ENCODE measurements around the gene PI4KA. TPM values are rescaled to one million over a fixed set of nuclear protein-coding genes. Genes with fewer than 3 reads are reported as not detected.

The PI4KA gene
- total and polyA plus RNA-seq, 10 donors: 29.8 to 143 (median 108) TPM

DNA sequence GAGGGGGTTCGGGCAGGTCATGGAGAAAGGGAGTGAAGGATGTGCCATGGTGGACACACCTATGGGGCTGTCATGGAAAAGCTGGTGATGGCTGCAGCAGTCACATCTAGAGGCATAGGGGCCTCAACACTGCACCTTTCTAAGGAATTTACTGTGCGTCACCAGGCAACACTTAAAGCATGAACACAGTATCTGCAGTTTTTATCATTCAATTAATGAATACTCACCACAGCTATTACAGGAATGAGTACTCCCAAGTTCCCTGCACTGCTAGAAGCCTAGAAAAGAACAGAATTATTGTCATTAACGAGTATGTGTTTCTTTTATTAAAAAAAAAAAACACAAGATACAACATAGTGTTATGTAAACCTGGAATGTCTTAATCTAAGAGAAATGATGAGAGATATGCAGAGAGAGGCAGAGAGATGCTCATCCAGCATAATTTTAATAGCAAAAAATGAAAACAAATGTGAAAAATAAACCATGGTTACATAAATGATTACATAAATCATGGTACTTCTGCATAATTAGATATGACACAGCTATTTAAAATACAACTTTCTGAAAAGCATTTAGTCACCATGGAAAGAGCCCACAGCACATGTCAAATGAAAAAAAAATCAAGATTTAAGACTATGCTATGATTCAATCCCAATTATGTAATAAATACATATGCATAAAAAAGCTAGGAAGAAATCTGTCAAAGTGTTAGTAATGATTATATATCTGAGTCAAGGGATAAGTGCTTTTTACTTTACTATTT, 65.5 kb downstream of the PI4KA start:
- no peaks in the 10 kb centered on the region for H3K9me3 ChIP-seq
- H3K4me3 ChIP-seq: no peak overlapping the region
- no peaks in the 10 kb centered on the region for H3K27me3 ChIP-seq (replicated peaks in 1 of 7)
- TF ChIP-seq, protein P1, sequence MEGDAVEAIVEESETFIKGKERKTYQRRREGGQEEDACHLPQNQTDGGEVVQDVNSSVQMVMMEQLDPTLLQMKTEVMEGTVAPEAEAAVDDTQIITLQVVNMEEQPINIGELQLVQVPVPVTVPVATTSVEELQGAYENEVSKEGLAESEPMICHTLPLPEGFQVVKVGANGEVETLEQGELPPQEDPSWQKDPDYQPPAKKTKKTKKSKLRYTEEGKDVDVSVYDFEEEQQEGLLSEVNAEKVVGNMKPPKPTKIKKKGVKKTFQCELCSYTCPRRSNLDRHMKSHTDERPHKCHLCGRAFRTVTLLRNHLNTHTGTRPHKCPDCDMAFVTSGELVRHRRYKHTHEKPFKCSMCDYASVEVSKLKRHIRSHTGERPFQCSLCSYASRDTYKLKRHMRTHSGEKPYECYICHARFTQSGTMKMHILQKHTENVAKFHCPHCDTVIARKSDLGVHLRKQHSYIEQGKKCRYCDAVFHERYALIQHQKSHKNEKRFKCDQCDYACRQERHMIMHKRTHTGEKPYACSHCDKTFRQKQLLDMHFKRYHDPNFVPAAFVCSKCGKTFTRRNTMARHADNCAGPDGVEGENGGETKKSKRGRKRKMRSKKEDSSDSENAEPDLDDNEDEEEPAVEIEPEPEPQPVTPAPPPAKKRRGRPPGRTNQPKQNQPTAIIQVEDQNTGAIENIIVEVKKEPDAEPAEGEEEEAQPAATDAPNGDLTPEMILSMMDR (IDR thresholded peaks at IDR 0.05 in 8 of 11, conservative IDR thresholded peaks at IDR 0.05 in 3 of 11): no peak
- TF ChIP-seq POLR2A (IDR thresholded peaks at IDR 0.05) (no peak), POLR2AphosphoS5 (IDR thresholded peaks at IDR 0.05) (no peak)
- H3K36me3 ChIP-seq: peaks cover 0 to 99% (median 73%) of the 10 kb centered on the region in 6 donors
- intact Hi-C loops (cut with DNase I; ENCODE audit: low total_unique reads): no loop called here
- H3K27ac ChIP-seq: no peak overlapping the region
- 75 to 89% (median 85%) methylated on average over 3 of the region's 3 CpGs for WGBS, 5 donors
- H3K4me1 ChIP-seq: no peaks in the 10 kb centered on the region
- no peak for DNase-seq

DNA sequence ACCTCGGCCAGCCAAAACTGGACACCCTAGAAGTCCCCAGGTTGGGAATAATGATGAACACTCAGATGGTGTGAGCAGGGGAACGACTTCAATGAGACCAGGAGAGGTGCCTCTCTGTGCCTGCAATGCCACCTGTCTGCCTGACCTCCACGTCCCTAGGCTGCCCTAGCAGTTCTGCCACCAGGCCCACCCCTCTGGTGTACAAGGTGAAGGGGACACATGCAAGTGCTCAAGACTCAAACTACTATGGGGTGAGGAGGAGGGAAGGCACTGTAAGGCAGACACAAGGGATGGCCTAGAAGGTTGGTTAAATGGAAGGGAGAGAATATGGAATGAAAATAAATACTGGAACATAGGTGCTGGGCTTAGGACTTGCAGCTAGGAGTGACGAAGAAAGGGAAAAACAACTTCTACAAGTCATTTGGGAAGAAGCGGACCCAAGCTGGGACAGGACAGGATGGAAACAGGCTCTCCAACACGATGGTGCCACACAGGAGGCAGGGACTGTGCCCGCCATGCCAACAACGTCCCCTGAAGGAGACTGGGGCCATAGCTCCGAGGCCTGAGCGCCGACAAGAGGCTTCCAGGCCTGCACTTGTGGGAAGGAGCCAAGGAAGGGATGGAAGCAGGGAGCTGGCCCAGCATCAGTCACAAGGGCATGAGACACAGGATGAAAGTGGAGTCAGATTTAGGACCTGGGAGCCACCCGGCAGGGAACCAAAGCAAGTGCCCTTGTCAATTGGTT, 66.2 kb downstream of the PI4KA start:
- intact Hi-C loops (cut with DNase I; ENCODE audit: low total_unique reads): no loop called here

DNA sequence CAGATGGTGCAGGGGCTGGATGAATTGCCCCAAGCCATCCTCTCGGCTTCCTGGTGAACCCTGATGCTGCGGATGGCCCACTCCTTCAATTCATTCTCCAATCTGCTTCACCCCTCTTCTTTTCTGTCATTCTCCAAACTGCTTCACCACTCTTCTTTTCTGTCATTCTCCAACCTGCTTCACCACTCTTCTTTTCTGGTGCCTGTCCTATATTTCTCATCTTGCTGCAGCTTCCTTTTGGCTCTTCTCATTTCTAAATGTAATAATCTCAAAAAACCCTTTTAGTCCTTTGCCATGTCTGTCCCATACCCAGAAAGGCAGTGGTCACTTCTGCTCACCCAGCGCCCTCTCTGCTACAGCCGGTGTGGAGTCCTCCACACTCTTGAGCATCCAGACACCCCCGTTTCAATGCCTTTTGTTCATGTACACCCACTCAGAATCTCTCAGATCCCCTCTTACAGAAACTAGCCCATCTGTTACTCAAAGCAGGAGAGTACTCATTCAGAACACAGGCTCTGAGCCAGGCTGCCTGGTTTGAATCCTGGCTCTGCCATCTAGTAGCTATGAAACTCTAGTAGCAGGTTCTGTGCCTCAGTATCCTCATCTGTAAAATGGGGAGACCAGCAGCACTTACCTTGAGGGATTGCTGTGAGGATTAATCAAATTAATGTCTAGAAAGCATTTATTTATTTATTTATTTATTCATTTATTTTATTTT, 69.8 kb downstream of the PI4KA start:
- Histone ChIP-seq H3K9me3 (no peaks in the 10 kb centered on the region), H3K4me1 (peaks cover 0 to 15% (median 10%) of the 10 kb centered on the region in 6 donors), H3K27ac (no peak overlapping the region), H3K36me3 (peaks cover 0 to 90% (median 51%) of the 10 kb centered on the region in 6 donors), H3K4me3 (no peak overlapping the region), H3K27me3 (replicated peaks in 1 of 7) (no peaks in the 10 kb centered on the region)
- no peak for DNase-seq
- TF ChIP-seq, protein P1 (IDR thresholded peaks at IDR 0.05 in 8 of 11, conservative IDR thresholded peaks at IDR 0.05 in 3 of 11): no peak
- no peak for TF ChIP-seq POLR2A (IDR thresholded peaks at IDR 0.05)
- no peak for TF ChIP-seq POLR2AphosphoS5 (IDR thresholded peaks at IDR 0.05)
- intact Hi-C loops (cut with DNase I; ENCODE audit: low total_unique reads): no loop called here
- WGBS, 5 donors: 91 to 97% (median 94%) methylated on average over 5 of the region's 5 CpGs

More for the DNA sequence above, 66.2 kb downstream of the PI4KA start:
- DNase-seq: no peak
- Histone ChIP-seq H3K27ac (no peak overlapping the region), H3K36me3 (peaks cover 0 to 99% (median 73%) of the 10 kb centered on the region in 6 donors), H3K4me3 (no peak overlapping the region), H3K27me3 (replicated peaks in 1 of 7) (no peaks in the 10 kb centered on the region), H3K9me3 (no peaks in the 10 kb centered on the region), H3K4me1 (no peaks in the 10 kb centered on the region)
- 93 to 98% (median 96%) methylated on average over 12 of the region's 12 CpGs for WGBS, 5 donors
- TF ChIP-seq, protein P1 (IDR thresholded peaks at IDR 0.05 in 8 of 11, conservative IDR thresholded peaks at IDR 0.05 in 3 of 11): no peak
- TF ChIP-seq POLR2A (IDR thresholded peaks at IDR 0.05) (no peak), POLR2AphosphoS5 (IDR thresholded peaks at IDR 0.05) (no peak)

All from spleen (tissue), 11 donors.